HG02938 (cell line): Measurements from ENCODE around the gene ELK3.

Experiments used
- ATAC-seq: cut with Tn5 transposase; IDR thresholded peaks from one replicate; pipeline ENCODE4 v1.9.1; 2021; ENCODE audit warnings: mild to moderate bottlenecking, moderate library complexity; ENCODE audit not compliant: unreplicated experiment

Gene ELK3

GRCh38 chr12:96234591-96235483 lies 40.7 kb downstream of the ELK3 start:
- ATAC-seq = no peak

- no peak for ATAC-seq
Measured at GRCh38 chr12:96235484-96235826, 41.3 kb downstream of the ELK3 start.

- ATAC-seq = no peak
Measured at GRCh38 chr12:96236221-96236822, 42.1 kb downstream of the ELK3 start.

GRCh38 chr12:96237035-96237434 lies 42.9 kb downstream of the ELK3 start:
- no peak for ATAC-seq

GRCh38 chr12:96237465-96238077 lies 43.4 kb downstream of the ELK3 start:
- ATAC-seq = no peak

- no peak for ATAC-seq
Measured at GRCh38 chr12:96238336-96239047, 44.3 kb downstream of the ELK3 start.

GRCh38 chr12:96239711-96240635 lies 45.8 kb downstream of the ELK3 start:
- no peak for ATAC-seq

- no peak for ATAC-seq
Measured at GRCh38 chr12:96240656-96241055, 46.5 kb downstream of the ELK3 start.

GRCh38 chr12:96241431-96241830 lies 47.3 kb downstream of the ELK3 start:
- no peak for ATAC-seq

- no peak for ATAC-seq
Measured at GRCh38 chr12:96241846-96242256, 47.7 kb downstream of the ELK3 start.

GRCh38 chr12:96242597-96242996 lies 48.4 kb downstream of the ELK3 start:
- ATAC-seq = no peak

- ATAC-seq = no peak
Measured at GRCh38 chr12:96244826-96245225, 50.7 kb downstream of the ELK3 start.

- ATAC-seq = no peak
Measured at GRCh38 chr12:96246926-96247505, 52.8 kb downstream of the ELK3 start.

GRCh38 chr12:96247563-96247962 lies 53.4 kb downstream of the ELK3 start:
- no peak for ATAC-seq

- no peak for ATAC-seq
Measured at GRCh38 chr12:96248136-96248931, 54.2 kb downstream of the ELK3 start.

GRCh38 chr12:96249196-96250118 lies 55.3 kb downstream of the ELK3 start:
- ATAC-seq = no peak

- no peak for ATAC-seq
Measured at GRCh38 chr12:96250119-96250685, 56.0 kb downstream of the ELK3 start.

GRCh38 chr12:96255077-96255476 lies 60.9 kb downstream of the ELK3 start:
- no peak for ATAC-seq
